Measurements from ENCODE around the gene ATP13A2.

Gene ATP13A2

DNA sequence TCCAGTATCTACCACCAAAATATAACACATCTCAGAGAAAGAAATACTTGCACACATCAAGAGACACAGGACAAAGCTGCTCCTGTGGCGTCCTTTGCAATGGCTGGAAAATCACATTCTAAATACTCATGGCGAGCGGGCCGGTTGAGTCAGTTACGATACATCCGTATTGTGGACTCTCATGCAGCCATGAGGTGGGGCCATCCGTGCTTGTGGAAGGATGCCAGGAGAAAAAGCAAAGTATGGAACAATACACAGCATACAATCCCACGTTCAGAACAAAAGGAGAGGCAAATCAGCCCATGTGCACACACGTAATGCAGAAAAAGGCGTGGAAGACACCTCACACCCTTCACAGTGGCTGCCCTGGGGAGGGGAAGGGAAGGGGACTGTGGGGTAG lies 13.1 kb downstream of the ATP13A2 start:
- no peak for DNase-seq

DNA sequence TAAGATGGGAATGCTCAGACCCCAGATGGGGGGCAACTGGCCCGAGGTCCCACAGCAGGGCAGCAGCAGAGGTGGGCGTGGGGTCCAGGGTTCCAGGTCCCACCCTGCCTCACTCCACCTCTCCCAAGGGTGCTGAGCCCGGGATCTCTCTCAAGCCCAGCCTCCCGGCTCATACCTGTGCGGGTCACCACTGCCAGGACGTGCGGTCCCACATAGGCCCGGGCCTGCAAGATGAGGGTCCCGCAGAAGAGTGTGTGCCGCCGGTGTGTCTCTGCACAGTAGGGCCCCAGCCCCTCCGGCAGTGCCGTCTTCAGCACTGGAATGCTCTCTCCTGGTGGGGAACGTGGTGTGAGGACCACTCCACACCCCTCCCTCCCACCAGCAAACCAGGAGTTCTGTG lies 14.9 kb downstream of the ATP13A2 start:
- no peak for DNase-seq

DNA sequence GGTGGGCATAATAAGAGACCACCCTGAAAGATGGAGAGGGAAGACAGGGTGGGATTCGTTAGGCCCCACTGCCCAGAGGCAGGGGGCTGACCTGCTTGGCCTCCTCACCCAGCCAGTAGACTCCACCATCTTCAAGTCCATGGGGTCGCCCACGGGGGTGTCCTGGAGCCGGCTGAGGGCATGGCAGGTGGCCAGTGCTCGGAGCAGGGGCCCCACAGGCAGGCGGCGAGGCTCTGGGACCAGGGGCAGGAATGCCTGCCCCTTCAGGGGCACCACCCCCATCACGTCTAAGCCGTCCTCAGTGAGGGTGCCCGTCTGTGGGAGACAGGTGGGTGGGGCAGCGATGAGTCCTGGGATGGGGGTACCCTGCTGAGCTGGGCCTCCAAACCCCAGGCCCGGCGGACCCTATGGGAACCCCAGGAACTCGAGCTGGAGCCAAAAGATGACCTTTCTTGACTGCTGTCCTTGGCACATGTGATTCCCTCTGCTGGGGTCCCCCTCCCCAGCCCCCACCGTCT lies 18.1 kb downstream of the ATP13A2 start:
- DNase-seq = no peak

DNA sequence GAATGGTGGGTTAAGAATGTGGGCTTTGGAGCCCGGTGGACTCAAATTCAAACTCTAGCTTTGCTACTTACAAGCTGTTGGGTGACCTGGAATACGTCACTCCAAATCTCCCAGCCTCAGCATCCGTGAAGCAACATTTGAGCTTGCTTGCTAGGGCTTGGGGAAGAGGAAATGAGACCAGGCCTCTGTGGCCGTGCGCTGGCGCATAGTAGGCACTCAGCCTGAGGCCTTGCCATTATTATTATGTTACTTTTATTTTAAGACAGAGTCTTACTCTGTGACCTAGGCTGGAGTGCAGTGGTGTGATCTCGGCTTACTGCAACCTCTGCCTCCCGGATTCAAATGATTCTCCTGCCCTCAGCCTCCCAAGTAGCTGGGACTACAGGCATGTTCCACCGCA lies 19.1 kb downstream of the ATP13A2 start:
- DNase-seq = no peak

DNA sequence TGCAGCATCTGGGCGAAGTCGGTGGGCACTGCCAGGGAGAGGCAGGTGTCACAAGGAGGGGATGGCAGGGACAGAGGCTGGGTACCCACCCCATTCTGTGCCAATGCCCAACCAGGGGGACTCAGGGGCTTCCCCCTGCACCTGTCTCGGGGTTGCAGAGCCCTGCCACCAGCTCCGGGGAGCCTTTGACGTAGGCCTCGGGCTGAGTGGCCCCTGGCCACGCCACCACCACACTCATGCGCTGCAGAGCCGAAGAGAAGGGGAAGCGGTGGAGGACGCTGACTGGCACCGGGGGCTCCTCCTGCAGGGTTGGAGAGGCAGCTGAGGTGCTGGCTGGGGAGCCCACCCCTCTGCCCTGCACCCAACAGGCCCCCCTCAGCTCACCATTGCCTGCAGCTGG lies 19.6 kb downstream of the ATP13A2 start:
- no peak for DNase-seq

DNA sequence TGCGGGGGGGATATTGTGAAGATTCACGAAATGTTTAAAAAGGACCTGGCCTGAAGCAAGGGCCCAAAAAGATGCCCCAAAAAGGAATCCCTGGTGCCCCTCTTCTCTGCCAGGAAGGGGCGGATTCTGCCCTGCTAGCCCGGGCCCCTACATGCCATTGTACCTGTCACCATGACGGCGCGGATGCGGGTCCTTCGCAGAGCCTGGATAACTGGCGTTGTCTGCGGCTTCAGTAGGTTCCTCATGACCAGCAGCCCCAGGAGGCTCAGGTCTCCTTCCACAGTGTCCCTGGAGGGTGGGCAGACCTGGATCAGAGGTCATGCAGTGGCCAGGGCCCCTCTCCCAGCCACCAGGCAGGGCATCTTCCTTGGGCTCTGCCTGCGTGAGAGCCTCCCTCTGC lies 20.2 kb downstream of the ATP13A2 start:
- no peak for DNase-seq

DNA sequence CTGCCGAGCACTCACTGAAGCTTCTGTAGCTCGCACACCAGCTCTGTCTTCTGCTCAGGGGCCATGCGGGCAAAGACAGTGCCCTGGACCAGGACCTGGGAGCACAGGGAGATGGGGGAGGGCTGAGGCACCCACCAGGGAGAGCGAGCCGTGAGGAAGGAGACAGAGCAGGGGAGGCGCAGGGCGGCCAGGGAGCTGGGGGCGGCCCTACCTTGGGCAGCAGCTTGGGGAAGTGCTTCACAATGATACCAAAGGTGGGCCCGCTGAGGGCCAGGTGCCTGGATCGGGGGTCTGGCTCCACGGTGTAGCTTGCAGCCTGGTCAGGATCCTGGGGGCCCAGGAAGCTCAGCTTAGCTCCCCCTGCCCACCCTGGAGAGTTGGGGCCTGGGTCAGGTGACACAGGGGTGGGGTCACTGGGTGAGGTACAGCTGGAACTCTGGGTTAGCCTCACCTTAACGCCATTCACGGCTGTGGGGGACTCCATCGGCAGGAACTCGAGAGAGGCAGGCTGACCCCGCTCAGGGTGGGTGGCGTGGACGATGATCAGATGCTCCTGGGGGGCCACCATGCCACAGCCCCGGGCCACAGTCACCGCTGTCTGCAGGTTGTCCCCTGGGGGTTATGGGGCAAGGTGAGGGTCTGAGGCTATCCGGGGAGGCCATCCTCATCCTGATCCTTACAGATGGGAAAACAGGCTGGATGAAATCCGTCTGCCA lies 21.9 kb downstream of the ATP13A2 start:
- no peak for DNase-seq

DNA sequence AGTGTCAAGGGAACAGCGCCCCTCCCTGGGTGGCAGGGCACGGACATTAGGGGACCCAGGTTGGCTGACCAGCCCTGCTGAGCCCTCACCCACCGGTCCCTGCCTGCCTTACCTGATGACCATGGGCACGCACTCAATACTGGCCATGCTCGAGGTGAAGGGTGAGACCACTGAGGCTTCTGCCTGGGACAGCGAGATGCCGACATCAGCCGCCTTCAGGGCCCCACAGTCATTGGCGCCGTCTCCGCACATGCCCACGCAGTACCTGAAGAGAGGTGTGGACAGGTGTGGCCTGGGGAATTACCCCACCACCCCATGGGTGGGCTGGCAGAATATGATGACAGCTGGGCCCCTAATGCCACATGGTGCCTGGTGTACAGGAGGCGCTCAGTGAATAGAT lies 23.5 kb downstream of the ATP13A2 start:
- no peak for DNase-seq

DNA sequence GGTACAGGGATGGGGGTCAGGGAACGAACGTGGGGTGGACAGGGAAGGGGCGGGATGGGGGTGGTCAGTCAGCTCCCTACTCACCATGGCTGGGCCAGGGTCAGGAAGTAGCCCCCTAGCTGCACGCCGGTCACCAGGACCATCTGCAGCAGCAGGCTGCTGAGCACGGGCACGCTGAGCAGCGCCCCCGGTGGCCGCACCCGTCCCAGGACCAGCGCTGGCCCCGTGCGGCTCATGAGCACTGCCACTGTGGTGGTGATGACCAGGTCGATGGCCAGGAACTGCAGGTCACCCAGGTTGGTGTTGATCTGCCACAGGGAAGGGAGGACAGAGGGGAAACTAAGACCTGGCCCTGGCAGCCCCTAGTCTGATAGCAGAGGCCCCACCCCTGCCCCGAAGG lies 24.8 kb downstream of the ATP13A2 start:
- DNase-seq = no peak

DNA sequence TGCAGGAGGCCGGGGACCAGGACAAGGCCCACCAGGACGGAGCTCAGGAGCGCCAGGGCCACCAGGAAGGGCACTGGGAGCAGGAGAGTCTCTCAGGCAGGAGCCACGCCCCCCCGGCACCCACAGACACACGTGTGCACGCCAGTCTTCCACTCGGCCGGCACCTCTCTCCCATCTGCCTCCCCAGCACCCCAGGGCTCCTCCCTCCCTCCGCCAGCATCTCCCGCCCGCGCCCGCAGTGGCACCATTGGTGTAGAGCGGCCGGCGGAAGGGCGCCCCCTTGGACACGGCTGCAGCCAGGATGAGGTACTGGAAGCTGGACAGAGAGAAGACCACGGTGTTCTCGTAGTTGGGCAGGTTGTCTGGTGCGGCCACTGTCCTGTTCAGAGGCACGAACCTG lies 25.2 kb downstream of the ATP13A2 start:
- DNase-seq = no peak

DNA sequence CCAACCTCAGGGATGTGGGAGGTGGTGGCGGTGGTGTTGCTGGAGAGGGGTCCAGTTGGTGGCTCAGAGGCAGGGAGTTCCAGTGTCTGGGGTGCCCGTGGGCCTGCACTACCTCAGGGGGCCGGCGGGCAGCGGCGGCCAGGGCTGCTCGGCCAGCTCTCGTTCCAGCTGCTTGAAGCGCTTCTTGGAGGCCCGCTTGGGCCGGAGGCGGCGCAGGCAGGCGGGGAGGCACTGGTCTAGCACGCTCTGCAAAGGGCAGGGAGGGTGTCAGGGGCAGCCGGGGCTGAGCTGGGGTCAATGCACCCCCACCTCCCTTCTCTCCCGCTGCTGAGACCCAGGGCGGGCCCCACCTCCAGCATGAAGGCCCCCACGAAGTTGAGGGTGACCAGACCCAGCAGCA lies 25.6 kb downstream of the ATP13A2 start:
- DNase-seq = no peak

DNA sequence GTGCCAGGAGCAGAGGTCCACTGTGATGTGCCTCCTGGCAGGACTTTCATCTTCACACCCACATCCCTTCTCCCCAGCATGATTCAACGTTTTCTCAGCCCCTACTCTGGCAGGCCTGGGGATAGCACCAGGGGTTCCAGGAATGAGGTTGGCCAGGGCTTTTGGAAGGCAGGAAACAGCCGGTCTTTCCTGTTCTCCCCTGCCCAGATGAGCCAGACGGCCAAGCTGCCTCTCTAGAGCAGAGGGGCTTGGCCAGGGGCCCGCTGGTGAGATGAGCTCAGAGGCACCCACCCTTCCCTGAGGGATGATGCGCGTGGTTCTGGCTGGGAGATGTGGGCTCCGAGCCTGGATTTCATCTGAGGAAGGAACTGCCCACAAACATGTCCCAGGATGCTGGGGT lies 27.0 kb downstream of the ATP13A2 start:
- no peak for DNase-seq

DNA sequence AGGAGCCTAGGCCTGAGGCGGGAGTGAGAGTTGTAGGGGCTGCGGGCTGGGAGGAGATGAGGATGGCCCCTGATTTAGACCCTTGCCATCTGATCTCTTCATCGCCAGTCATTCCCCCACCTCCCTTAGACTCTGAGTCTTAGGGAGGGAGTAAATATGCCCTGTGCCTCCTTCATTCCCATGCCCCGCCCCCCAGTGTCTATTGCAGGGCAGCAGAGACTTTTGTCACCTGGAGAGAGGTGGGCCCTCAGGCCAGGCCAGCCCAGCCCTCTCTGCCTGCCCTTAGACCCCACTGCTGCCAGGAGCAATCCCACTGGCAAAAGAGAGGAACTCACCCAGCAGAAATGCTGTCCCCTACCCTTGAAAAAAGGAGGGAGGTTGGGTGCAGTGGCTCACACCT lies 28.1 kb downstream of the ATP13A2 start:
- no peak for DNase-seq

DNA sequence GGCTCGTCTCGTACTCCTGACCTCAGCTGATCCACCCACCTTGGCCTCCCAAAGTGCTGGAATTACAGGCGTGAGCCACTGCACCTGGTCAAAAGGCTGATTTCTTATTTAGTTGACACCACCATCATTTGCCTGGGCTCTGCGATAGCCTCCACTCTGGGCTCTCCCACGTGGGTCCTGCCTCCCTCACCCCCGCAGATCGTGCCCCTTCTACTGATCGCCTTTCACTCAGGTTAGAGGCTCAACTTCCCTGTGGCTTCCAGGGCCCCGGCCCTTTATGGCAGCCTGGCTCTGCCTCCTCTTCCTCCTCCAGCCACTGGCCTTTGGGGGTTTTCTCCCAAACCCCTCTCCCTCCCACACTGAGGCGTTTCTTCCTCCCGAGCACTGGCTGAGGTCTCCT lies 28.8 kb downstream of the ATP13A2 start:
- no peak for DNase-seq

DNA sequence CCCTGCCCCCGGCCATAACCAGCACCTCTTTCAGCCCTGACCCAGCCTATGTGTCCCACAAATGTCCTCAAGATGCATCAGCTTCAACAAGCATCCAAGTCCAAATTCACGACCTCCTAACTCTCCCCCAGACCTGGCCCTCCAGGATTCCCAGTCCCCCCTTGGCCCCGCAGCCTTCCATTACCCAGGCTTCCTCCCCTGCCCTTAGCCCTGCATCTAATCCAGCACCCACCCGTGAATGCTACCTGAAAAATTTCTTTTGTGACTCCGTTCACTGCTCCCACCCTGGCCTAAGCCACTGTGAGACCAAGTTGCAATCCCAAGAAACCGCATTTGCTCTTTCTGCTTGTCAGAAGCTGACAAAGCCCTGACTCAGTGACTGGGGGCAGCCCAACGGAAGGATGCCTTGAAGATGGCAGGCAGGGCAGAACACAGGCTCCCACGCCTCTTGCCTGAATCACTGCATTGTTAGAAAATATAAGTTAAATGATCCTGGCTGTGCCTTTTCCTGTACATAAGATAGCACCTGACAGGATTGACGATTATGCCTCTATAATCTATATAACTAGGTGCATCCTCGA lies 30.4 kb downstream of the ATP13A2 start:
- DNase-seq = no peak

DNA sequence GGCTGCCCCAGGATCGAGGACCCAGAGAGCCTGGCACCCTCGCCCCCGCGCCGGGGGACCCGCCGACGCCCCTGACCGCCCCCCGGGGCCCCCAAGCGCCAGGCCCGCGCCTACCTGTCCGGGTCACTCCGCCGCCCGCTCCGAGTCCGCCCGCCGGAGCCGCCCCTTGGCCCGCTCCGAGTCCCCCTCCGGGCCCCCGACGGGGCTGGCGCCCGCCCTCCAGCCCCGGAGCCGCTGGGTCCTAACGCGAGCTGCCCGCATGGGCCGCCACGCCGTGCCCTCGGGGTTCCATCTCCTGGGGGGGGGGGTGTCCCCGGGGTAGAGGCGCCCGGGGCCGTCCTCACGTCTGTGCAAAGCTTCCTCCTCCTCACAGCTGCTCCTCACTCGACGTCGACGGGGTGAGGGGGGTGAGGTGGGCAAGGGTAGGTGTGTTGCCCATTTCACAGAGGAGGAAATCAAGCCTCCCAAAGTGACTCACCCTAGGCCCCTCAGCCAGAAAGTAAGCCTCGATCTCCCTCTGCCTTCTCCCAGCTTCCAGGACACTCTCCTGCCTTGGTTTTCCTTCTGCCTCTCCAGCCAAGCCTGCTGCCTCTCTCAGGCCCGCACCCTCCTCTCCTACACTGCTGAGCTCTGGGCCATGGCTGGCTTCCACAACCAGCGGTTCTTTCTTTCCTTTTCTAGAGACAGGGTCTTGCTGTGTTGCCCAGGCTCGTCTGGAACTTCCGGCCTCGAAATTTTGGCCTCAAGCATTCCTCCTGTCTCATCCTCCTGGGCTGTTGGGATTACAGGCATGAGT lies 31.1 kb downstream of the ATP13A2 start, which contains the start of gene MFAP2:
Gene MFAP2 (minus strand): TSS at position 148 of the 796 bp plus-strand sequence. CDS start 2,347 bp downstream, outside the sequence.
- DNase-seq = peak; percentile 60

DNA sequence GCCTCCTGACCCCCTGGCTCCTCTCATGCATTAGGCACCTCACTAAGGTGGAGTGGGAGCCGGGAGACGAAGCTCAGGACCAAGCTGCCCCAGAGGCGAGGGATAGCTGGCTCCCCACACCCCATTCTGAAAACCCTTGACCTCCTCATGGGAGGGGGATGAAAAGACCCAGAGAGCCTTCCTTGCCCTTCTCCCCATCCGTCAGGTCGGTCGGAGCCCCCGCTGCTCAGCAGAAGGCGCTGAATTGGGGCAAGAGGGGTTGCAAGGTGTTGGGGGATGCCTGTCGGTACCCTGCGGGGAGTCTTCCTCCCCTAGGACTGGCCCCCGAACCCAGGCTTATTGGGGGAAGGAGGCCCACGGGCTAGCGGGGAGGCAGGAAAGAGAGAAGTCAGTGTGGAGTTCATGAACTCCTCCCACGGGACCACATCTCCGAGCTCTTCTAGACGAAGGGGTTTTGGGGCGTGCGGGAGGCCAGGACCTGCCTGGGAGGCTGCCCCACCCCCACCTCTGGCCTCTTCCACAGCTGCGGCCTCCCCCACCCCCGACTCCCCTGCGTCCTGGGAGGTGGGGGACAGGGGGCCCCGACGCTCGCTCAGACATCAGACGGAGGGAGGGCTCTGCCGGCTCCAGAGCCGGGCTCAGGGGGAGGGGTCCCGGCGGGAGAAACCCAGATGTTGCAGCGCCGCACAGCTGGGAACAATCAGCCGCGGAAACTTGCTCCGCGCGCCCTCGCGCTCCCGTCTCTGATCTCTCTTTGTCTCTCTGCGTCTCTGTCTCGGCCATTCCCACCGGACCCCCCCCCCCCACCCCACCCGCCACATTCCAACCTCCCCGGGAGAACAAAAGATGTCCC lies 32.0 kb downstream of the ATP13A2 start:
- DNase-seq = no peak

DNA sequence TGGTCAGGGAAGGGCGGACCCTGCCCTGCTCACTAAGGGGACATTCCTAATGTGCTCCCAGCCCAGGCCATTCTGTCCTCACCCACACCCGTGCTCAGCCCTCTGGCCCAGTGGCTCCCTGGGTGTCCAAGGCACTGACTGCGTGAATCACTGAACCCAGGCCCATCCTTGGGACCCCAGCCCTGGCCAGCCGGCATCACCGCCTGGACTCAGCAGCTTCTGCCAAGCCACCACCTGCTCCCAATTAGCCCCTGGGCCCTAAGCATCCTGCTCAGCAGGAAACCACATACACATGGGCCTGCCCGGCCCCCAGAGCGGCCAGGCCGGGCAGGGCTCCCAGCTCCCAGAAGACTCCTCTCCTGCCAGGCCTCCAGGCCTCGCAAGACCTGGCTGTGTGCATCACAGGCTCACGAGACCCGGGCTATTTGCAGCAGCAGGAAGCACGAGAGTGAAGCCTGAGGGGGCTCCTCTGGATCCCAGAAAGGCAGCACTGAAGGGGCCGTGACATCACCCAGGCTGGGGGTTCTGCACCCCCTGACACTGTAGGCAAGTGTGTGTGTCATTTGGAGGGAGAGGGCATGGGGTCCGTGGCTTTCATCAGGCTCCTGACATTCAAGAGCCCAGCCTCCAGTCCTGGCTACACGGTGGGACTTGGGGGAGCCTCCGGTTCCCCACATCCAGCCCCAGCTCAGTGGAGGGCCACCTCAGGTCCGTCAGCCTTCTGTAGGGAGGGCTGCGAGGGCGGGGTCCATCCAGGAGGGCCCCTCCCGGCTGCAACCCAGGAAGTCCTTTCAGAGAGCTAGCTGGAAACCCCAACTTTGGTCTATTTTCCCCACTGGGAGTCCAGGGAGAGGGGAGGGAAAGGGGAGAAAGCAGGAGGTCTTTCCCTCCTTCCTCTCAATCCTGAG lies 32.9 kb downstream of the ATP13A2 start:
- no peak for DNase-seq

DNA sequence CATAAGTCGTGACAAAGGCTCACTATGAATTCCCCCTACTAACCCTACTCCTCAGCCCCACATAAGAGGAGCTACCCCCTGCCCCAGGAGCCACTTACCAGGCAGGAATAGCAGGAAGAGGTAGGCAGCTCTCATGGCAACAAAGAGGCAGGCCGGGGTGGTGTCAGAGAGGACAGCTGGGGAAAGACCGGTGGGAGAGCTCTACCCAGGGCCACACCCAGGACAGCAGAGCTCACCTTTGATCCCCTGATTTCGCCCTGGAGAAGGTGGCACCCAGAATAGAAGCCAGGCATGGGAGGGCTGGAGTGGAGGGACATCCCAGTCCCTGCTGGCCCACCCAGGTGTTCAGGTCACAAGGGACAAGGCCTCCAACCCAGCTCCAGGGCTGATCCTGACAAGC lies 33.6 kb downstream of the ATP13A2 start:
- DNase-seq = no peak

DNA sequence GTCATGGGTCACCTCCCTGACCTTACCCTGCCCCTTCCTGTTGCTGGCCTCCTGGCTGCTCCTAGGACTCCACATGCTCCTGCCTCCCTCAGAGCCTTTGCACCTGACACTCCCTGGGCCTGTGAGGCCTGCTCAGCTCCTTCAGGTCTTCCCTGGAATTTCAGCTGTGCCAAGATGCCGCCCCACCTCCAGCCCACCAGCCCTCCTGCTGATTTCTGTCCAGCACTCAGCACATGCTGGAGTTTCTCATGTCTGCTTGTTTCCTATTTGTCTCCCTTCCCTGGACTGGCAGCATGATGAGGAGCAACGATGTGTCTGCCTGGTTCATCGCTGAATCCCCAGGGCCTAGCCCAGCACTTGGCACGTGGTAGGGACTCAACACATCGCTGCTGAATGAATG lies 34.4 kb downstream of the ATP13A2 start:
- DNase-seq = no peak

DNA sequence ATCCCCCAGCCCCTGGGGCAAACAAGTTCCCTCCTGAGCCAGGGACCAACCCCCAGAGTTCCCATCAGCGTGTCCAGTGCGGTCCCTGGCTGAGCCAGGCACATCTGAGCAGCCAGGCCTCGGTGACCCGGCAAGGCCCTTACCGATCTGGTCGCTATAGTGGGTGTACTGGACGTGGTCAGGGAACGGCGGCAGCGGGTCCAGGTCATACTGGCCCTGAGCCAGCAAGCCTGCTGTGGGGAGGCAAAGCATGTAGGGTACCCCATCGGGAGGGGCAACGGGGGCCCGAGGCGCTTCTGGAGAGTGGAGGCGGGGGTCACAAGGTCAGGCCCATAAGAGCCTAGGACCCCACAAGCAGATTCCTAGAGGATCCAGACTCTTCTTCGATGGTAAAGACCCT lies 34.8 kb downstream of the ATP13A2 start:
- DNase-seq = no peak

DNA sequence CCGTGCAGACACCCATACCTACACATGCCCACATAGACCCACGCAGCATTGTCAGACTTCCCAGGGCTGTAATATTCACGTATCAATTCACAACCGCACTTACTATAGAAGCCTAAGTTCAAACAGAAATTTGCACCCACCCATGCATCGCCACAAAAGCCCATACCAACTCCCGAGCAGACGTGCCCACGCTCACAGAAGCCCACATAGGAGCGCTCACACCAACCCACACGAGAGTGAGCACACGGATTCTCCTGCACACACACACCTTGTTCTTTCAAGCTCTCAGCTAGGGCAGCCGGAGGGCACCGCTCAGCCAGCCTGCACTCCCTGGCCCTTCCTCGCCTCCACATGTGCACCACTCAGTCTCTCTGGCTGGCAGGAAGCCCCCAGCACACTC lies 35.9 kb downstream of the ATP13A2 start:
- no peak for DNase-seq
